ENCODE measurements around the gene EEA1. TPM values are rescaled to one million over a fixed set of nuclear protein-coding genes. Genes with fewer than 3 reads are reported as not detected.

EEA1 gene
- polyA plus RNA-seq, 1 donor from 2014 or later, result 5.6 TPM

- Histone ChIP-seq H3K9me3 (ENCODE audit: low read length) (no peaks in the 10 kb centered on the region), H3F3A (ENCODE audit: insufficient read depth, low read length, poor library complexity, severe bottlenecking) (no peaks in the 10 kb centered on the region), H3K79me2 (replicated peaks; ENCODE audit: insufficient read depth, low read length) (no peaks in the 10 kb centered on the region), H3K9ac (ENCODE audit: low read length) (no peak overlapping the region), H3K27ac (ENCODE audit: low read length) (no peak overlapping the region), H4K20me1 (ENCODE audit: insufficient read depth) (no peaks in the 10 kb centered on the region), H3K27me3 (ENCODE audit: insufficient read depth, low read depth, low read length) (no peaks in the 10 kb centered on the region), H2AFZ (ENCODE audit: low read depth, low read length) (no peak overlapping the region), H3K4me2 (ENCODE audit: low read length) (no peak overlapping the region), H3K4me3 (ENCODE audit: low read length) (no peak overlapping the region), H3K9me2 (ENCODE audit: insufficient read depth, low read length) (no peaks in the 10 kb centered on the region), H3K36me3 (ENCODE audit: insufficient read depth, low read length) (no peaks in the 10 kb centered on the region)
- TF ChIP-seq EP300 (conservative IDR thresholded peaks at IDR 0.05; ENCODE audit: poor library complexity, severe bottlenecking) (no peak), EZH2 (IDR thresholded peaks at IDR 0.05; ENCODE audit: borderline replicate concordance, insufficient read depth, low read length, poor library complexity, severe bottlenecking) (no peak), RAD21 (conservative IDR thresholded peaks at IDR 0.05) (no peak), SMC3 (conservative IDR thresholded peaks at IDR 0.05; ENCODE audit: poor library complexity) (no peak)
Measured at GRCh38 chr12:92961949-92962348, 32.9 kb upstream of the EEA1 start.

GRCh38 chr12:92955997-92956663 is 27.0 kb upstream of the EEA1 start:
- no peak overlapping the region for H3K27ac ChIP-seq (ENCODE audit: low read length)
- no peaks in the 10 kb centered on the region for H4K20me1 ChIP-seq (ENCODE audit: insufficient read depth)
- no peak overlapping the region for H3K9ac ChIP-seq (ENCODE audit: low read length)
- no peak overlapping the region for H3K4me2 ChIP-seq (ENCODE audit: low read length)
- H3F3A ChIP-seq (ENCODE audit: insufficient read depth, low read length, poor library complexity, severe bottlenecking), result no peaks in the 10 kb centered on the region
- no peak overlapping the region for H2AFZ ChIP-seq (ENCODE audit: low read depth, low read length)
- H3K4me3 ChIP-seq (ENCODE audit: low read length), result no peak overlapping the region
- TF ChIP-seq RAD21 (conservative IDR thresholded peaks at IDR 0.05) (no peak), TAF1 (IDR thresholded peaks at IDR 0.05; ENCODE audit: low read depth) (no peak), REST (IDR thresholded peaks at IDR 0.05; ENCODE audit: borderline replicate concordance) (no peak), CTCF (IDR thresholded peaks at IDR 0.05; ENCODE audit: poor library complexity, severe bottlenecking) (no peak), EZH2 (IDR thresholded peaks at IDR 0.05; ENCODE audit: borderline replicate concordance, insufficient read depth, low read length, poor library complexity, severe bottlenecking) (no peak), MXI1 (conservative IDR thresholded peaks at IDR 0.05; ENCODE audit: poor library complexity, severe bottlenecking) (no peak), POLR2AphosphoS5 (IDR thresholded peaks at IDR 0.05) (no peak), EP300 (conservative IDR thresholded peaks at IDR 0.05; ENCODE audit: poor library complexity, severe bottlenecking) (no peak)
- no peaks in the 10 kb centered on the region for H3K9me3 ChIP-seq (ENCODE audit: low read length)
- H3K36me3 ChIP-seq (ENCODE audit: insufficient read depth, low read length), result no peaks in the 10 kb centered on the region
- H3K9me2 ChIP-seq (ENCODE audit: insufficient read depth, low read length), result no peaks in the 10 kb centered on the region
- H3K79me2 ChIP-seq (replicated peaks; ENCODE audit: insufficient read depth, low read length), result no peaks in the 10 kb centered on the region
- no peaks in the 10 kb centered on the region for H3K27me3 ChIP-seq (ENCODE audit: insufficient read depth, low read depth, low read length)

Measured in neural cell (in vitro differentiated cells).